Esophagus muscularis mucosa (tissue), 3 donors: ENCODE measurements around the gene MRLN.

Source experiments
- POLR2AphosphoS5 ChIP-seq, 2 donors: sonication (generic); formaldehyde crosslinking; IDR thresholded peaks; one replicate each; pipeline ENCODE4 v1.6.1; 2017; ENCODE audit warnings: antibody characterized with exemption in 2 of 2
- TF ChIP-seq, protein P1 (sequence below), 3 experiments: fragments of 200-600 bp in 2 of 3; fragments of 450-650 bp in 1 of 3; sonication (generic) in 2 of 3; IDR thresholded peaks; one replicate each; pipeline ENCODE4 v1.5.1; 2017 to 2019; ENCODE audit warnings: antibody characterized with exemption in 3 of 3, mild to moderate bottlenecking in 2 of 3, moderate library complexity in 1 of 3

DNA sequence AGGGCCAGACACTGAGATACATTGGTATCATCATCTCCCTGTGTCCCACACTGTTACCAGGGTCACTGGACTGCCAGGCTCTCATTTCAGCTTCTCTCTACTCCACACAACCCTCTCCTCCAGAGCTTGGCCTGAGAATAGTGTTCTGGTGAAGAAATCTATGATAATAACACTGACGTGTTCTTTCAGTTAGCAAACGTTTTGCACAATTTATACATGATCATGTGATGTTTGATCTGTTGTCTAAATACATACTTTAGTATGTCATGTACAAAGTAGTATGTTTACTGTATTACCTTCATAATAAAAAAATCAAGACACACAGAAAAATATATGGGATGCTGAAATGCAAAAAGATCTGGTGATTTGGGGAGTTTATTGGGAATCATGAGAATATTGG is 48.6 kb downstream of the MRLN start:
- TF ChIP-seq POLR2AphosphoS5 (IDR thresholded peaks at IDR 0.05): no peak
- TF ChIP-seq, protein P1, sequence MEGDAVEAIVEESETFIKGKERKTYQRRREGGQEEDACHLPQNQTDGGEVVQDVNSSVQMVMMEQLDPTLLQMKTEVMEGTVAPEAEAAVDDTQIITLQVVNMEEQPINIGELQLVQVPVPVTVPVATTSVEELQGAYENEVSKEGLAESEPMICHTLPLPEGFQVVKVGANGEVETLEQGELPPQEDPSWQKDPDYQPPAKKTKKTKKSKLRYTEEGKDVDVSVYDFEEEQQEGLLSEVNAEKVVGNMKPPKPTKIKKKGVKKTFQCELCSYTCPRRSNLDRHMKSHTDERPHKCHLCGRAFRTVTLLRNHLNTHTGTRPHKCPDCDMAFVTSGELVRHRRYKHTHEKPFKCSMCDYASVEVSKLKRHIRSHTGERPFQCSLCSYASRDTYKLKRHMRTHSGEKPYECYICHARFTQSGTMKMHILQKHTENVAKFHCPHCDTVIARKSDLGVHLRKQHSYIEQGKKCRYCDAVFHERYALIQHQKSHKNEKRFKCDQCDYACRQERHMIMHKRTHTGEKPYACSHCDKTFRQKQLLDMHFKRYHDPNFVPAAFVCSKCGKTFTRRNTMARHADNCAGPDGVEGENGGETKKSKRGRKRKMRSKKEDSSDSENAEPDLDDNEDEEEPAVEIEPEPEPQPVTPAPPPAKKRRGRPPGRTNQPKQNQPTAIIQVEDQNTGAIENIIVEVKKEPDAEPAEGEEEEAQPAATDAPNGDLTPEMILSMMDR (IDR thresholded peaks at IDR 0.05): no peak
